LoVo (cell line): ENCODE data around the gene DGLUCY.
"Not testable (repeated sequence)": the region's sequence is repeated elsewhere in the genome, so short reads cannot be mapped to it uniquely, and the experiment has no call there.

ENCODE experiments used
- DNase-seq: peaks from one replicate; pipeline ENCODE4 v3.0.0-alpha.2; 2016; ENCODE audit warnings: low spot score

The DGLUCY gene

GRCh38 chr14:91171291-91171690 lies 57.4 kb downstream of the DGLUCY start:
- DNase-seq: no peak

- DNase-seq: peak; percentile 63
Measured at GRCh38 chr14:91173221-91173670, 59.4 kb downstream of the DGLUCY start.

- no peak for DNase-seq
Measured at GRCh38 chr14:91173904-91174303, 60.0 kb downstream of the DGLUCY start.

- no peak for DNase-seq
Measured at GRCh38 chr14:91175291-91176201, 61.7 kb downstream of the DGLUCY start.

- peak; percentile 34 for DNase-seq
Measured at GRCh38 chr14:91177073-91178034, 63.5 kb downstream of the DGLUCY start.

GRCh38 chr14:91180611-91181010 lies 66.7 kb downstream of the DGLUCY start:
- no peak for DNase-seq

- DNase-seq: not testable (repeated sequence)
Measured at GRCh38 chr14:91182753-91183152, 68.9 kb downstream of the DGLUCY start.

- no peak for DNase-seq
Measured at GRCh38 chr14:91184559-91184958, 70.7 kb downstream of the DGLUCY start.

- no peak for DNase-seq
Measured at GRCh38 chr14:91185721-91186120, 71.8 kb downstream of the DGLUCY start.

GRCh38 chr14:91186515-91187066 lies 72.7 kb downstream of the DGLUCY start:
- no peak for DNase-seq

- no peak for DNase-seq
Measured at GRCh38 chr14:91187271-91187670, 73.4 kb downstream of the DGLUCY start.

GRCh38 chr14:91190853-91191252 lies 77.0 kb downstream of the DGLUCY start:
- no peak for DNase-seq

- no peak for DNase-seq
Measured at GRCh38 chr14:91193069-91193468, 79.2 kb downstream of the DGLUCY start.

- no peak for DNase-seq
Measured at GRCh38 chr14:91195881-91196280, 82.0 kb downstream of the DGLUCY start.

- no peak for DNase-seq
Measured at GRCh38 chr14:91197631-91198030, 83.8 kb downstream of the DGLUCY start.

GRCh38 chr14:91200802-91201201 lies 86.9 kb downstream of the DGLUCY start:
- DNase-seq: not testable (repeated sequence)

- DNase-seq: no peak
Measured at GRCh38 chr14:91202234-91202974, 88.5 kb downstream of the DGLUCY start.

- no peak for DNase-seq
Measured at GRCh38 chr14:91204657-91205056, 90.8 kb downstream of the DGLUCY start.

GRCh38 chr14:91205459-91205858 lies 91.6 kb downstream of the DGLUCY start:
- no peak for DNase-seq

GRCh38 chr14:91207008-91207407 lies 93.1 kb downstream of the DGLUCY start:
- no peak for DNase-seq

- DNase-seq: no peak
Measured at GRCh38 chr14:91211017-91211416, 97.1 kb downstream of the DGLUCY start.

- DNase-seq: no peak
Measured at GRCh38 chr14:91214306-91214705, 100.4 kb downstream of the DGLUCY start.
